HepG2 (cell line): ENCODE results near the gene DOK4. TPM values are rescaled to one million over a fixed set of nuclear protein-coding genes. Genes with fewer than 3 reads are reported as not detected.

ENCODE experiments used
- ARID2 ChIP-seq: sonication (generic); formaldehyde crosslinking; IDR thresholded peaks from 2 replicates; pipeline ENCODE4 v1.8.1; 2022; ENCODE audit warnings: mild to moderate bottlenecking, missing genetic modification reagents, borderline replicate concordance
- CHD2 ChIP-seq: IDR thresholded peaks from 2 replicates; pipeline ENCODE4 v1.6.1; 2011; ENCODE audit warnings: low read depth, low read length, improper control_type of control experiment
- CHD4 ChIP-seq: fragments of 200-600 bp; sonication (generic); IDR thresholded peaks from 2 replicates; pipeline ENCODE4 v1.7.0; 2017; ENCODE audit warnings: mild to moderate bottlenecking, low read length, borderline replicate concordance
- DNMT1 ChIP-seq: sonication (generic); formaldehyde crosslinking; IDR thresholded peaks from 2 replicates; pipeline ENCODE4 v1.5.1; 2020; ENCODE audit warnings: mild to moderate bottlenecking, missing genetic modification reagents
- EEA1 ChIP-seq: sonication (generic); formaldehyde crosslinking; IDR thresholded peaks from 2 replicates; pipeline ENCODE4 v1.5.1; 2020; ENCODE audit warnings: mild to moderate bottlenecking, missing genetic modification reagents, borderline replicate concordance
- EP300 ChIP-seq, 3 experiments: sonication (generic) in 1 of 3; formaldehyde crosslinking in 1 of 3; IDR thresholded peaks; 2 replicates each; pipeline versions ENCODE4 v1.5.1 to v1.6.1; 2011 to 2020; ENCODE audit warnings: low read depth in 2 of 3, low read length in 2 of 3, borderline replicate concordance in 1 of 3, improper control_type of control experiment in 1 of 3, mild to moderate bottlenecking in 1 of 3, missing genetic modification reagents in 1 of 3, moderate library complexity in 1 of 3
- FOXK1 ChIP-seq: sonication (generic); formaldehyde crosslinking; IDR thresholded peaks from 2 replicates; pipeline ENCODE4 v1.4.0; 2020; ENCODE audit warnings: low read depth, missing genetic modification reagents, borderline replicate concordance
- FOXO1 ChIP-seq: sonication (generic); formaldehyde crosslinking; IDR thresholded peaks from 2 replicates; pipeline ENCODE4 v1.4.0; 2020; ENCODE audit warnings: missing genetic modification reagents
- IRF2 ChIP-seq: IDR thresholded peaks from 2 replicates; pipeline ENCODE4 v1.6.1; 2018; ENCODE audit warnings: missing genetic modification reagents, missing compliant biosample characterization
- NFRKB ChIP-seq: fragments of 450-650 bp; IDR thresholded peaks from 2 replicates; pipeline ENCODE4 v1.6.1; 2017
- PRMT3 ChIP-seq: sonication (generic); formaldehyde crosslinking; IDR thresholded peaks from 2 replicates; pipeline ENCODE4 v1.8.1; 2022; ENCODE audit warnings: low read depth, mild to moderate bottlenecking, moderate library complexity, missing genetic modification reagents, borderline replicate concordance
- RFXAP ChIP-seq: sonication (generic); formaldehyde crosslinking; IDR thresholded peaks from 2 replicates; pipeline ENCODE4 v1.4.0; 2020; ENCODE audit warnings: missing genetic modification reagents, borderline replicate concordance
- SALL1 ChIP-seq: sonication (generic); formaldehyde crosslinking; IDR thresholded peaks from 2 replicates; pipeline ENCODE4 v1.8.0; 2022; ENCODE audit warnings: mild to moderate bottlenecking, missing genetic modification reagents
- SP5 ChIP-seq: IDR thresholded peaks from 2 replicates; pipeline ENCODE4 v1.6.1; 2016; ENCODE audit warnings: low read depth, borderline replicate concordance
- XBP1 ChIP-seq: sonication (generic); formaldehyde crosslinking; IDR thresholded peaks from 2 replicates; pipeline ENCODE4 v1.5.0; 2020; ENCODE audit warnings: missing genetic modification reagents
- ZBTB8A ChIP-seq: sonication (generic); formaldehyde crosslinking; IDR thresholded peaks from 2 replicates; pipeline ENCODE4 v1.4.0; 2020; ENCODE audit warnings: mild to moderate bottlenecking, low read depth, missing genetic modification reagents, borderline replicate concordance
- ZFP90 ChIP-seq: sonication (generic); formaldehyde crosslinking; IDR thresholded peaks from 2 replicates; pipeline ENCODE4 v1.8.0; 2022; ENCODE audit warnings: missing genetic modification reagents, mild to moderate bottlenecking, inconsistent platforms, borderline replicate concordance
- ZNF441 ChIP-seq: sonication (generic); formaldehyde crosslinking; IDR thresholded peaks from 2 replicates; pipeline ENCODE4 v1.7.0; 2021; ENCODE audit warnings: missing genetic modification reagents, borderline replicate concordance
- ZNF530 ChIP-seq: sonication (generic); formaldehyde crosslinking; IDR thresholded peaks from 2 replicates; pipeline ENCODE4 v1.5.0; 2020; ENCODE audit warnings: low read depth, mild to moderate bottlenecking, missing genetic modification reagents
- ZNF543 ChIP-seq: sonication (generic); formaldehyde crosslinking; IDR thresholded peaks from 2 replicates; pipeline ENCODE4 v1.4.0; 2020; ENCODE audit warnings: mild to moderate bottlenecking, missing genetic modification reagents
- ZNF564 ChIP-seq: sonication (generic); formaldehyde crosslinking; IDR thresholded peaks from 2 replicates; pipeline ENCODE4 v1.8.1; 2023; ENCODE audit warnings: mild to moderate bottlenecking, missing genetic modification reagents
- ZNF747 ChIP-seq: sonication (generic); formaldehyde crosslinking; IDR thresholded peaks from 2 replicates; pipeline ENCODE4 v1.8.1; 2023; ENCODE audit warnings: missing genetic modification reagents, mild to moderate bottlenecking, borderline replicate concordance
- polyA plus RNA-seq, 8 experiments: library from polyadenylated mRNA; depleted of rRNA in 3 of 8; stranded (reverse) in 7 of 8; unstranded in 1 of 8; fragments of >200 nt; fragmentation: Illumina TruSeq in 4 of 8; extraction: Trizol in 4 of 8; gene quantifications; 2 replicates each; pipeline versions ENCODE4 v1.2.1 to v1.2.3, GENCODE V29; 2011 to 2016; ENCODE audit warnings: low read depth in 4 of 8, missing spikeins in 1 of 8, mixed read lengths in 1 of 8; ENCODE audit not compliant: insufficient read depth in 1 of 8
- total RNA-seq, 5 experiments: library from RNA; depleted of rRNA; stranded (reverse); fragments of >200 nt; fragmentation: Illumina TruSeq; extraction: Trizol; gene quantifications; 2 replicates each; pipeline ENCODE4 v1.2.3, GENCODE V29; 2016; ENCODE audit warnings: low read depth in 1 of 5
- TF ChIP-seq, protein P1 (sequence below): sonication (generic); formaldehyde crosslinking; IDR thresholded peaks from 2 replicates; pipeline ENCODE4 v1.8.1; 2023; ENCODE audit warnings: mild to moderate bottlenecking, moderate library complexity, missing genetic modification reagents
- TF ChIP-seq, protein P2 (sequence below): sonication (generic); formaldehyde crosslinking; IDR thresholded peaks from 2 replicates; pipeline ENCODE4 v1.4.0; 2020; ENCODE audit warnings: mild to moderate bottlenecking, low read depth, missing genetic modification reagents
- TF ChIP-seq, protein P3 (sequence below): sonication (generic); formaldehyde crosslinking; IDR thresholded peaks from 2 replicates; pipeline ENCODE4 v1.4.0; 2020; ENCODE audit warnings: mild to moderate bottlenecking, missing genetic modification reagents
- TF ChIP-seq, protein P4 (sequence below), 2 experiments: fragments of 450-650 bp in 1 of 2; sonication (generic) in 1 of 2; formaldehyde crosslinking; IDR thresholded peaks; 2 replicates each; pipeline versions ENCODE4 v1.5.0 to v1.8.0; 2020 to 2022; ENCODE audit warnings: mild to moderate bottlenecking in 1 of 2, missing genetic modification reagents in 1 of 2

The DOK4 gene
- total and polyA plus RNA-seq, 2 of the 13 experiments (the other 11 are each of a cell fraction or from before 2014, with no cell fraction given): 52.7 to 70.0 TPM

DNA sequence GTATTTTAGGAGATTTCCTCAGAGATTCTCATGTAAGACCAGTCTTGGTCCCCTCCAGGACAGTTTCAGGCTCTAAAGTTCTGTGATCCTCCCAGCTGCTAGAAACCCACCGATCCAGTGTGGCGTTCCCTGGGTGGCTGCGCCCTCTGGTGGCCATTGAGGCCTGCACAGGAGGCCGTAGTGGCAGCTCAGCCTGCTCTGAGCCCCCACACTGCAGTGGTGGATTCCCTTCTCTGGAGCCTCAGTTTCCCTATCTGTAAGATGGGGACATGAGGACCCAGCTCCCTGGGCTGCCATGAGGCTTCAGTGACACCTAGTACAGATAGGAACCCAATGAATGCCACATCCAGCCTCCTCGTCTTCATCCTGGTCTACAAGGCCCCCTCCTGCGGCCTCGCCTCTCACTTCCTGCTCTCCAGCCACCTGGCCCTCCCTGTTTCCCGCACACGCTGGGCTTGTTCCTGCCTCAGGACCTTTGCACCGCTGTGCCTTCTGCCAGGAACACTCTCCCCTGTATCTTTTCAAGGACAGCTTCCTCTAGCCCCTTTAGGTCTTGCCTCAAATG is 33.6 kb upstream of the DOK4 start (continued):
- TF ChIP-seq CHD2 (no peak), ZNF564 (no peak), ZNF530 (CRISPR knock-in tag) (no peak), IRF2 (CRISPR knock-in tag) (peak; percentile 82), EEA1 (no peak), XBP1 (no peak), SP5 (CRISPR knock-in tag) (no peak), RFXAP (CRISPR knock-in tag) (no peak), ARID2 (CRISPR knock-in tag) (no peak), ZNF747 (CRISPR knock-in tag) (no peak), PRMT3 (CRISPR knock-in tag) (no peak), ZFP90 (CRISPR knock-in tag) (peak; percentile 21; the same call in 1 of the 2 replicates), NFRKB (no peak), ZNF543 (CRISPR knock-in tag) (no peak), ZNF441 (CRISPR knock-in tag) (no peak), DNMT1 (CRISPR knock-in tag) (no peak), EP300 (IDR thresholded peaks at IDR 0.05; ENCODE audit: low read depth in 2 of 2, low read length in 2 of 2) (no peak), EP300 (CRISPR knock-in tag; IDR thresholded peaks at IDR 0.05; ENCODE audit: borderline replicate concordance) (no peak), CHD4 (no peak), ZBTB8A (no peak), SALL1 (CRISPR knock-in tag) (peak; percentile 78), FOXO1 (CRISPR knock-in tag) (peak; percentile 63; the same call in 1 of the 2 replicates), FOXK1 (CRISPR knock-in tag) (peak; percentile 26; the same call in 1 of the 2 replicates)
- TF ChIP-seq, protein P1, sequence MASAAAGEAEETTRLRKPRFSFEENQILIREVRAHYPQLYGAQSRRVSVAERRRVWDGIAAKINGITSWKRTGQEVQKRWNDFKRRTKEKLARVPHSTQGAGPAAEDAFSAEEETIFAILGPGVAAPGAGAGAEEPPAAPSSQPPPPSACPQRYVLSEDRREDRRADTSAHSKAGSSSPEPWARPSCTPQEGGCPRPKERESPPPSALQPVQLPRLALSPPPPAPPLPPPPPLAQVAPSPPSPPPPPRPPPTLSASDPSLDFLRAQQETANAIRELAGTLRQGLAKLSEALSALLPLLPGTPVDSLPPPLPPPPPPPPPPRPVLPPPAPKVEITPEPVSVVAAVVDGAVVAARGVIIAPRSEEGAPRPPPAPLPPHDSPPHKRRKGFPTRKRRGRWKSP (CRISPR knock-in tag): no peak
- TF ChIP-seq, protein P2, sequence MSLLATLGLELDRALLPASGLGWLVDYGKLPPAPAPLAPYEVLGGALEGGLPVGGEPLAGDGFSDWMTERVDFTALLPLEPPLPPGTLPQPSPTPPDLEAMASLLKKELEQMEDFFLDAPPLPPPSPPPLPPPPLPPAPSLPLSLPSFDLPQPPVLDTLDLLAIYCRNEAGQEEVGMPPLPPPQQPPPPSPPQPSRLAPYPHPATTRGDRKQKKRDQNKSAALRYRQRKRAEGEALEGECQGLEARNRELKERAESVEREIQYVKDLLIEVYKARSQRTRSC (CRISPR knock-in tag): no peak
- TF ChIP-seq, protein P3, sequence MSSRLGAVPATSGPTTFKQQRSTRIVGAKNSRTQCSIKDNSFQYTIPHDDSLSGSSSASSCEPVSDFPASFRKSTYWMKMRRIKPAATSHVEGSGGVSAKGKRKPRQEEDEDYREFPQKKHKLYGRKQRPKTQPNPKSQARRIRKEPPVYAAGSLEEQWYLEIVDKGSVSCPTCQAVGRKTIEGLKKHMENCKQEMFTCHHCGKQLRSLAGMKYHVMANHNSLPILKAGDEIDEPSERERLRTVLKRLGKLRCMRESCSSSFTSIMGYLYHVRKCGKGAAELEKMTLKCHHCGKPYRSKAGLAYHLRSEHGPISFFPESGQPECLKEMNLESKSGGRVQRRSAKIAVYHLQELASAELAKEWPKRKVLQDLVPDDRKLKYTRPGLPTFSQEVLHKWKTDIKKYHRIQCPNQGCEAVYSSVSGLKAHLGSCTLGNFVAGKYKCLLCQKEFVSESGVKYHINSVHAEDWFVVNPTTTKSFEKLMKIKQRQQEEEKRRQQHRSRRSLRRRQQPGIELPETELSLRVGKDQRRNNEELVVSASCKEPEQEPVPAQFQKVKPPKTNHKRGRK: no peak
- TF ChIP-seq, protein P4, sequence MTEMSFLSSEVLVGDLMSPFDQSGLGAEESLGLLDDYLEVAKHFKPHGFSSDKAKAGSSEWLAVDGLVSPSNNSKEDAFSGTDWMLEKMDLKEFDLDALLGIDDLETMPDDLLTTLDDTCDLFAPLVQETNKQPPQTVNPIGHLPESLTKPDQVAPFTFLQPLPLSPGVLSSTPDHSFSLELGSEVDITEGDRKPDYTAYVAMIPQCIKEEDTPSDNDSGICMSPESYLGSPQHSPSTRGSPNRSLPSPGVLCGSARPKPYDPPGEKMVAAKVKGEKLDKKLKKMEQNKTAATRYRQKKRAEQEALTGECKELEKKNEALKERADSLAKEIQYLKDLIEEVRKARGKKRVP (CRISPR knock-in tag; IDR thresholded peaks at IDR 0.05): no peak
